Measurements from ENCODE around the gene FRMD3.
"Not testable (repeated sequence)": the region's sequence is repeated elsewhere in the genome, so short reads cannot be mapped to it uniquely, and the experiment has no call there.

The FRMD3 gene

GRCh38 chr9:83521411-83521810, 16.8 kb downstream of the FRMD3 start:
- DNase-seq: no peak

GRCh38 chr9:83521011-83521410, 17.2 kb downstream of the FRMD3 start:
- DNase-seq: no peak

GRCh38 chr9:83520292-83520691, 17.9 kb downstream of the FRMD3 start:
- DNase-seq: no peak

GRCh38 chr9:83517980-83518379, 20.2 kb downstream of the FRMD3 start:
- DNase-seq: not testable (repeated sequence)

GRCh38 chr9:83514767-83515166, 23.4 kb downstream of the FRMD3 start:
- no peak for DNase-seq

GRCh38 chr9:83512621-83513020, 25.6 kb downstream of the FRMD3 start:
- DNase-seq: no peak

GRCh38 chr9:83511051-83511450, 27.1 kb downstream of the FRMD3 start:
- DNase-seq: no peak

- DNase-seq: no peak
Measured at GRCh38 chr9:83509402-83509801, 28.8 kb downstream of the FRMD3 start.

GRCh38 chr9:83508067-83508466, 30.1 kb downstream of the FRMD3 start:
- DNase-seq: no peak

- no peak for DNase-seq
Measured at GRCh38 chr9:83505282-83505681, 32.9 kb downstream of the FRMD3 start.

- DNase-seq: no peak
Measured at GRCh38 chr9:83503866-83504265, 34.3 kb downstream of the FRMD3 start.

- no peak for DNase-seq
Measured at GRCh38 chr9:83501565-83501964, 36.6 kb downstream of the FRMD3 start.

GRCh38 chr9:83497441-83497840, 40.8 kb downstream of the FRMD3 start:
- DNase-seq: no peak

GRCh38 chr9:83491995-83492394, 46.2 kb downstream of the FRMD3 start:
- no peak for DNase-seq

GRCh38 chr9:83491413-83491812, 46.8 kb downstream of the FRMD3 start:
- DNase-seq: no peak

GRCh38 chr9:83489961-83490360, 48.2 kb downstream of the FRMD3 start:
- DNase-seq: no peak

- DNase-seq: no peak
Measured at GRCh38 chr9:83484990-83485389, 53.2 kb downstream of the FRMD3 start.

GRCh38 chr9:83483223-83483622, 55.0 kb downstream of the FRMD3 start:
- DNase-seq: no peak

GRCh38 chr9:83479765-83480164, 58.4 kb downstream of the FRMD3 start:
- no peak for DNase-seq

GRCh38 chr9:83477571-83477970, 60.6 kb downstream of the FRMD3 start:
- DNase-seq: no peak

- DNase-seq: no peak
Measured at GRCh38 chr9:83477120-83477519, 61.1 kb downstream of the FRMD3 start.

- no peak for DNase-seq
Measured at GRCh38 chr9:83476513-83476912, 61.7 kb downstream of the FRMD3 start.

GRCh38 chr9:83475741-83476140, 62.5 kb downstream of the FRMD3 start:
- DNase-seq: no peak

- no peak for DNase-seq
Measured at GRCh38 chr9:83474631-83475030, 63.6 kb downstream of the FRMD3 start.

GRCh38 chr9:83473488-83473971, 64.7 kb downstream of the FRMD3 start:
- no peak for DNase-seq

- no peak for DNase-seq
Measured at GRCh38 chr9:83472764-83473163, 65.4 kb downstream of the FRMD3 start.
